HG02943 (cell line): ENCODE measurements around the gene IKZF4.
"Not testable (repeated sequence)": the region's sequence is repeated elsewhere in the genome, so short reads cannot be mapped to it uniquely, and the experiment has no call there.

Source experiments
- ATAC-seq: cut with Tn5 transposase; IDR thresholded peaks from one replicate; pipeline ENCODE4 v1.9.1; 2021; ENCODE audit warnings: mild to moderate bottlenecking, low read depth, moderate library complexity; ENCODE audit not compliant: unreplicated experiment

IKZF4 gene

GRCh38 chr12:56037161-56037560 lies 16.3 kb downstream of the IKZF4 start:
- no peak for ATAC-seq

GRCh38 chr12:56038022-56038655 lies 17.3 kb downstream of the IKZF4 start:
- ATAC-seq = no peak

- no peak for ATAC-seq
Observed at GRCh38 chr12:56040151-56040550, 19.3 kb downstream of the IKZF4 start.

GRCh38 chr12:56040963-56041551 lies 20.2 kb downstream of the IKZF4 start:
- ATAC-seq = no peak

- ATAC-seq = peak; percentile 95
Observed at GRCh38 chr12:56041552-56042429, 20.9 kb downstream of the IKZF4 start, which contains the start of gene RPS26. TSS of gene RPS26 (plus strand) at chr12:56041918. CDS start at chr12:56042167, 249 bp downstream.

- ATAC-seq = not testable (repeated sequence)
Observed at GRCh38 chr12:56042430-56042813, 21.6 kb downstream of the IKZF4 start.

GRCh38 chr12:56042843-56043242 lies 22.0 kb downstream of the IKZF4 start:
- ATAC-seq = no peak

- no peak for ATAC-seq
Observed at GRCh38 chr12:56046027-56046780, 25.4 kb downstream of the IKZF4 start.

GRCh38 chr12:56053407-56053893 lies 32.6 kb downstream of the IKZF4 start:
- ATAC-seq = no peak

GRCh38 chr12:56059964-56060363 lies 39.1 kb downstream of the IKZF4 start:
- ATAC-seq = not testable (repeated sequence)

GRCh38 chr12:56061982-56062381 lies 41.1 kb downstream of the IKZF4 start:
- no peak for ATAC-seq

GRCh38 chr12:56062996-56063395 lies 42.2 kb downstream of the IKZF4 start:
- ATAC-seq = no peak

GRCh38 chr12:56071648-56072047 lies 50.8 kb downstream of the IKZF4 start:
- no peak for ATAC-seq

GRCh38 chr12:56074396-56074795 lies 53.6 kb downstream of the IKZF4 start:
- no peak for ATAC-seq

- not testable (repeated sequence) for ATAC-seq
Observed at GRCh38 chr12:56077966-56078365, 57.1 kb downstream of the IKZF4 start.

- no peak for ATAC-seq
Observed at GRCh38 chr12:56078427-56078826, 57.6 kb downstream of the IKZF4 start.

- ATAC-seq = no peak
Observed at GRCh38 chr12:56078931-56079722, 58.3 kb downstream of the IKZF4 start.

- ATAC-seq = no peak
Observed at GRCh38 chr12:56079723-56080555, 59.1 kb downstream of the IKZF4 start, which contains the start of gene ERBB3. TSS of gene ERBB3 (plus strand) at chr12:56080165. CDS start at chr12:56080301, 136 bp downstream.
